Peyer's patch (tissue), 4 donors: ENCODE results near the gene SLK. TPM values are rescaled to one million over a fixed set of nuclear protein-coding genes. Genes with fewer than 3 reads are reported as not detected.
A peak's percentile ranks its signal among the peaks of the same experiment; 100 is the strongest.

Source experiments
- DNase-seq, 3 donors: peaks; one replicate each; pipeline ENCODE4 v3.0.0-alpha.2; 2017 to 2019
- H3K27ac ChIP-seq, 4 donors: fragments of 200-600 bp; sonication (generic); one replicate each; pipeline ENCODE4 v1.5.1; 2016 to 2019
- H3K27me3 ChIP-seq, 2 donors: fragments of 200-600 bp; sonication (generic); one replicate each; pipeline ENCODE4 v1.5.1; 2019
- H3K36me3 ChIP-seq, 3 donors: fragments of 200-600 bp; sonication (generic); one replicate each; pipeline ENCODE4 v1.5.1; 2016 to 2019
- H3K4me1 ChIP-seq, 4 donors: fragments of 200-600 bp; sonication (generic); one replicate each; pipeline ENCODE4 v1.5.1; 2016 to 2019
- H3K4me3 ChIP-seq, 4 donors: fragments of 200-600 bp; sonication (generic); 1 replicate in 3 of 4; 2 replicates in 1 of 4; pipeline ENCODE4 v1.5.1; 2016 to 2019; ENCODE audit warnings: mild to moderate bottlenecking in 1 of 4
- H3K9me3 ChIP-seq, 4 donors: fragments of 200-600 bp; sonication (generic); one replicate each; pipeline ENCODE4 v1.5.1; 2016 to 2019; ENCODE audit warnings: mild to moderate bottlenecking in 1 of 4
- POLR2A ChIP-seq, 2 donors: fragments of 450-650 bp; IDR thresholded peaks; one replicate each; pipeline ENCODE4 v1.5.1; 2017; ENCODE audit warnings: antibody characterized with exemption in 2 of 2, mild to moderate bottlenecking in 2 of 2, moderate library complexity in 2 of 2
- total RNA-seq, 4 donors: library from RNA; depleted of rRNA; stranded (reverse); fragments of >200 nt; gene quantifications; one replicate each; pipeline ENCODE4 v1.1.0, GENCODE V29; 2016
- TF ChIP-seq, protein P1 (sequence below), 6 experiments: fragments of 450-650 bp in 4 of 6; fragments of 200-600 bp in 2 of 6; sonication (generic) in 1 of 6; IDR thresholded peaks; one replicate each; pipeline ENCODE4 v1.5.1; 2017 to 2019; ENCODE audit warnings: antibody characterized with exemption in 6 of 6, mild to moderate bottlenecking in 3 of 6, moderate library complexity in 1 of 6

The SLK gene
- total RNA-seq = 10 to 100 TPM; 38.5 to 55.4 (median 52.6) TPM

- peak; percentile 75 to 90 (median 87) for DNase-seq
- Histone ChIP-seq H3K4me3 (peak within 1 kb of the TSS; percentile 82 to 99 (median 94)), H3K27ac (peak within 1 kb of the TSS; percentile 94 to 100 (median 96)), H3K27me3 (no peaks in the 10 kb centered on the region), H3K36me3 (no peaks in the 10 kb centered on the region), H3K9me3 (no peaks in the 10 kb centered on the region), H3K4me1 (peaks cover 0 to 24% (median 0%) of the 10 kb centered on the region in 4 donors)
- TF ChIP-seq, protein P1, sequence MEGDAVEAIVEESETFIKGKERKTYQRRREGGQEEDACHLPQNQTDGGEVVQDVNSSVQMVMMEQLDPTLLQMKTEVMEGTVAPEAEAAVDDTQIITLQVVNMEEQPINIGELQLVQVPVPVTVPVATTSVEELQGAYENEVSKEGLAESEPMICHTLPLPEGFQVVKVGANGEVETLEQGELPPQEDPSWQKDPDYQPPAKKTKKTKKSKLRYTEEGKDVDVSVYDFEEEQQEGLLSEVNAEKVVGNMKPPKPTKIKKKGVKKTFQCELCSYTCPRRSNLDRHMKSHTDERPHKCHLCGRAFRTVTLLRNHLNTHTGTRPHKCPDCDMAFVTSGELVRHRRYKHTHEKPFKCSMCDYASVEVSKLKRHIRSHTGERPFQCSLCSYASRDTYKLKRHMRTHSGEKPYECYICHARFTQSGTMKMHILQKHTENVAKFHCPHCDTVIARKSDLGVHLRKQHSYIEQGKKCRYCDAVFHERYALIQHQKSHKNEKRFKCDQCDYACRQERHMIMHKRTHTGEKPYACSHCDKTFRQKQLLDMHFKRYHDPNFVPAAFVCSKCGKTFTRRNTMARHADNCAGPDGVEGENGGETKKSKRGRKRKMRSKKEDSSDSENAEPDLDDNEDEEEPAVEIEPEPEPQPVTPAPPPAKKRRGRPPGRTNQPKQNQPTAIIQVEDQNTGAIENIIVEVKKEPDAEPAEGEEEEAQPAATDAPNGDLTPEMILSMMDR (IDR thresholded peaks at IDR 0.05) = peak in 1 of 6 experiments; percentile 1
- TF ChIP-seq POLR2A (IDR thresholded peaks at IDR 0.05) = peak; percentile 59 to 97
These were observed at the start of gene SLK for GRCh38 chr10:103966671-103967447. Gene SLK (plus strand): TSS chr10:103967140. CDS start chr10:103967746, 606 bp downstream.

DNA sequence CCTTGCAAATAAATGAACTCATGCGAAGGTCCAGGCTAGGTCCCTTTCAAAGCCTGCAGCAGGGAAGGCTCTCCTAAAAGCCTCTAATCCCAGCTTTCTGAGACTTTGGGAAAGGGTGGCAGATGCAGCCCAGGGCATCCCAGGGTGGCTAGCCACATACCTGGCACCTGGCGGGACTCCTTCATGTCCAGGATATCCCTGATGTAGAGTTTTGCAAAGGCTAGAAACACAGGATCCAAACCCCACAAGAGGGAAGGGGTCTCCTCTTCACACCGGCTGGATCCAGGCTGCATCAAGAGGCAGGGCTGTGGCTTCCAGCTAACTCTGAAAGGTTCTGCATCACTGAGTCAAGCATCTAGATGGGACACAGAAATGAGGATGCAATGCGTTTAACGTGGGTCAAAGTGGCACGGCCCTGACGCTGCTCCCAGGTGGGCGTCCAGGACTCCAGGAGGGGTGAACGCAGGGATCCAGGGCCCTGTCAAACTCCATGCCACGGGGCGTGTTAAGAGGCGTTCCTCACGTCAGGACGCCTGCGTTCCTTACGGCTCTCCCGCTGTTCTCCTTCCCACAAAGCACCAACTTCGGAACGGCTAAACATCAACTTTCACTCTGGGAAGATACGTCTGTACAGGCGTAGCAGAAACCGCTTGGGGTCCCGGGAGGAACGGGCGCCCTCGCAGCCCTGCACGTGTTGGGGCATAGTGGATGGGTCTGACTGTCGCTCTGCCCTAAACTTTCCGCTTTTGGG, 49.5 kb upstream of the SLK start:
- H3K4me1 ChIP-seq = peaks cover 0 to 18% (median 6%) of the 10 kb centered on the region in 4 donors
- H3K27ac ChIP-seq = peak overlapping the region; percentile 90 to 99 (median 98)
- peak in 2 of 3 donors; percentile 42 to 65 for DNase-seq
- H3K36me3 ChIP-seq = no peaks in the 10 kb centered on the region
- H3K27me3 ChIP-seq = no peaks in the 10 kb centered on the region
- H3K4me3 ChIP-seq = peak overlapping the region; percentile 60 to 89 (median 82)
- H3K9me3 ChIP-seq = no peaks in the 10 kb centered on the region
- no peak for TF ChIP-seq POLR2A (IDR thresholded peaks at IDR 0.05)
- TF ChIP-seq, protein P1 (IDR thresholded peaks at IDR 0.05) = no peak

DNA sequence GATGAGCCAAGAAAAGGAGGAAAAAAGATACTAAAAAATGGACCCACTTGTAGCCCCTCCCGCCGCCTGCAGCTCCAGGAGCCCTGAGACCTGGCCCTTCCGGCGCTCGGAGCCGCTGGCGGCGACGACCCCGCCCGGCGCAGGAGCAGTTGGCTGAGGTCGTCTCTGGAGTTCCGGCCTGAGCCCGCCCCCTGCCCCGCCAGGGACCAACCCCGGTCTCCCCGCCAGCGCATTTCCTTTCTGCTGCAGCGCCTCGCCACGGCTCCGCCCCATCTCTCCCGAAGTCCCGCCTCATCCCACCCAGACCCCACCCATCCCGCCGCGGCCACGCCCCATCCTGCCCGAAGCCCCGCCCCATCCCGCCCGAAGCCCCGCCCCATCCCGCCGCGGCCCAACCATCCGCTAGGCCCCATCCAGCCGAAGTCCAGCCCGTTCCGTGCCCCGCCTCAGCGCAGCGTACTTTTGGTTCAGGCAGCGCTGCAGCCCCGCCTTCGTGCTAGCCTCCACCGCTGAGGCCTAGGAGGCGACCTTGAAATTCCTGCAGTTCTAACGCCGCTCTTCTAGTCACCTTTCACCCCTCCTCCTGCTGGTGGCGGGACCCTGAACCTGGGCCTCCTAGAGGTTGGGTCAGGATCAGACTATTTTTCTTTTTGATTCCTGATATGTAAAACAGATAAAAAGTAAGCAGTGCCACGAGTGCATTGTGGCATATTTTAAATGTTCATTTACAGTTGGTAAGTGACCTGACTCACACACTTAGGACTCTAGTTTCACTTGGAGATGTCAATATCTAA, 48.7 kb upstream of the SLK start, which contains the start of gene STN1:
Gene STN1 (minus strand): TSS at position 132 of the 794 bp plus-strand sequence. CDS start 590 bp downstream, outside the sequence.
- Histone ChIP-seq H3K9me3 (no peaks in the 10 kb centered on the region), H3K4me3 (peak within 1 kb of the TSS; percentile 60 to 89 (median 82)), H3K4me1 (peaks cover 0 to 18% (median 6%) of the 10 kb centered on the region in 4 donors), H3K27ac (peak within 1 kb of the TSS; percentile 90 to 99 (median 98)), H3K36me3 (no peaks in the 10 kb centered on the region), H3K27me3 (no peaks in the 10 kb centered on the region)
- DNase-seq = peak; percentile 95 to 99 (median 98)
- TF ChIP-seq, protein P1 (IDR thresholded peaks at IDR 0.05) = peak in 4 of 6 experiments; percentile 22 to 38 (median 34)
- peak; percentile 98 to 99 for TF ChIP-seq POLR2A (IDR thresholded peaks at IDR 0.05)

- no peaks in the 10 kb centered on the region for H3K9me3 ChIP-seq
- H3K4me1 ChIP-seq = peaks cover 0 to 18% (median 6%) of the 10 kb centered on the region in 4 donors
- H3K27ac ChIP-seq = no peak overlapping the region
- no peak overlapping the region for H3K4me3 ChIP-seq
- TF ChIP-seq, protein P1 (IDR thresholded peaks at IDR 0.05) = no peak
- no peak for TF ChIP-seq POLR2A (IDR thresholded peaks at IDR 0.05)
- no peaks in the 10 kb centered on the region for H3K27me3 ChIP-seq
- no peak for DNase-seq
- H3K36me3 ChIP-seq = no peaks in the 10 kb centered on the region
These were observed 47.3 kb upstream of the SLK start for GRCh38 chr10:103919648-103920025.

DNA sequence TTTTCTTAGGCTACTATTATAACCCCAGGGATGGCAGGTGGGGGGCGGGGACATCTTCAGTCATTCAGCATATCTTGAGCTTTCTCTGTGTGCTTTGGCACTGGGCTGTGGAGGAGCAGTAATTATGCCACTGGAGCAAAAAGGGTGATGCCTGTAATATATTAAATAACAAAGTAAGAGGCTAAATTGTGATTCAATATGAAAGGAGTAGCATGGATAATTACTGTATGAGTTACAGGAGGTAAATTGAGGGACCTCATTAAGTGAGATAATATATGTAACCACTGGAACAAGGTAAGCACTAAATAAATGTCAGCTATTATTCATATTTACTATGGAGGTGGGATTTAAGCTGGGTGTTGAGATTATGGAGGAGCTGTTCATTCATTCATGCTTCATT, 45.7 kb upstream of the SLK start:
- Histone ChIP-seq H3K27ac (no peak overlapping the region), H3K4me1 (peaks cover 0 to 12% (median 4%) of the 10 kb centered on the region in 4 donors)

More for the DNA sequence above, 45.7 kb upstream of the SLK start:
- H3K27me3 ChIP-seq = no peaks in the 10 kb centered on the region
- no peak for DNase-seq
- H3K4me3 ChIP-seq = no peak overlapping the region
- H3K36me3 ChIP-seq = no peaks in the 10 kb centered on the region
- H3K9me3 ChIP-seq = no peaks in the 10 kb centered on the region
- no peak for TF ChIP-seq POLR2A (IDR thresholded peaks at IDR 0.05)
- TF ChIP-seq, protein P1 (IDR thresholded peaks at IDR 0.05) = no peak
